Stomach (tissue), 4 donors: ENCODE measurements around the gene TRMT2A.

Experiments
- POLR2A ChIP-seq, 4 donors: fragments of 450-650 bp; IDR thresholded peaks; one replicate each; pipeline ENCODE4 v1.6.1; 2016; ENCODE audit warnings: antibody characterized with exemption in 4 of 4, control low read depth in 2 of 4, mild to moderate bottlenecking in 1 of 4, moderate library complexity in 1 of 4
- TF ChIP-seq, protein P1 (sequence below), 7 experiments: fragments of 450-650 bp in 4 of 7; fragments of 200-600 bp in 3 of 7; sonication (generic) in 3 of 7; IDR thresholded peaks; one replicate each; pipeline ENCODE4 v1.5.1; 2016 to 2019; ENCODE audit warnings: antibody characterized with exemption in 7 of 7, control low read depth in 2 of 7, mild to moderate bottlenecking in 1 of 7

- no peak for TF ChIP-seq POLR2A (IDR thresholded peaks at IDR 0.05)
- TF ChIP-seq, protein P1, sequence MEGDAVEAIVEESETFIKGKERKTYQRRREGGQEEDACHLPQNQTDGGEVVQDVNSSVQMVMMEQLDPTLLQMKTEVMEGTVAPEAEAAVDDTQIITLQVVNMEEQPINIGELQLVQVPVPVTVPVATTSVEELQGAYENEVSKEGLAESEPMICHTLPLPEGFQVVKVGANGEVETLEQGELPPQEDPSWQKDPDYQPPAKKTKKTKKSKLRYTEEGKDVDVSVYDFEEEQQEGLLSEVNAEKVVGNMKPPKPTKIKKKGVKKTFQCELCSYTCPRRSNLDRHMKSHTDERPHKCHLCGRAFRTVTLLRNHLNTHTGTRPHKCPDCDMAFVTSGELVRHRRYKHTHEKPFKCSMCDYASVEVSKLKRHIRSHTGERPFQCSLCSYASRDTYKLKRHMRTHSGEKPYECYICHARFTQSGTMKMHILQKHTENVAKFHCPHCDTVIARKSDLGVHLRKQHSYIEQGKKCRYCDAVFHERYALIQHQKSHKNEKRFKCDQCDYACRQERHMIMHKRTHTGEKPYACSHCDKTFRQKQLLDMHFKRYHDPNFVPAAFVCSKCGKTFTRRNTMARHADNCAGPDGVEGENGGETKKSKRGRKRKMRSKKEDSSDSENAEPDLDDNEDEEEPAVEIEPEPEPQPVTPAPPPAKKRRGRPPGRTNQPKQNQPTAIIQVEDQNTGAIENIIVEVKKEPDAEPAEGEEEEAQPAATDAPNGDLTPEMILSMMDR (IDR thresholded peaks at IDR 0.05), result no peak
Measured at GRCh38 chr22:20151276-20151588, 34.2 kb upstream of the TRMT2A start.
